ENCODE results near the gene NVL.

DNA sequence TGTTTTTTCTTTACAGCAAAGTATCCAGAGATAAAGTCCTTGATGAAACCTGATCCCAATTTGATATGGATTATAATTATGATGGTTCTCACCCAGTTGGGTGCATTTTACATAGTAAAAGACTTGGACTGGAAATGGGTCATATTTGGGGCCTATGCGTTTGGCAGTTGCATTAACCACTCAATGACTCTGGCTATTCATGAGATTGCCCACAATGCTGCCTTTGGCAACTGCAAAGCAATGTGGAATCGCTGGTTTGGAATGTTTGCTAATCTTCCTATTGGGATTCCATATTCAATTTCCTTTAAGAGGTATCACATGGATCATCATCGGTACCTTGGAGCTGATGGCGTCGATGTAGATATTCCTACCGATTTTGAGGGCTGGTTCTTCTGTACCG lies 140.4 kb downstream of the NVL start:
- TF ChIP-seq, protein P1, sequence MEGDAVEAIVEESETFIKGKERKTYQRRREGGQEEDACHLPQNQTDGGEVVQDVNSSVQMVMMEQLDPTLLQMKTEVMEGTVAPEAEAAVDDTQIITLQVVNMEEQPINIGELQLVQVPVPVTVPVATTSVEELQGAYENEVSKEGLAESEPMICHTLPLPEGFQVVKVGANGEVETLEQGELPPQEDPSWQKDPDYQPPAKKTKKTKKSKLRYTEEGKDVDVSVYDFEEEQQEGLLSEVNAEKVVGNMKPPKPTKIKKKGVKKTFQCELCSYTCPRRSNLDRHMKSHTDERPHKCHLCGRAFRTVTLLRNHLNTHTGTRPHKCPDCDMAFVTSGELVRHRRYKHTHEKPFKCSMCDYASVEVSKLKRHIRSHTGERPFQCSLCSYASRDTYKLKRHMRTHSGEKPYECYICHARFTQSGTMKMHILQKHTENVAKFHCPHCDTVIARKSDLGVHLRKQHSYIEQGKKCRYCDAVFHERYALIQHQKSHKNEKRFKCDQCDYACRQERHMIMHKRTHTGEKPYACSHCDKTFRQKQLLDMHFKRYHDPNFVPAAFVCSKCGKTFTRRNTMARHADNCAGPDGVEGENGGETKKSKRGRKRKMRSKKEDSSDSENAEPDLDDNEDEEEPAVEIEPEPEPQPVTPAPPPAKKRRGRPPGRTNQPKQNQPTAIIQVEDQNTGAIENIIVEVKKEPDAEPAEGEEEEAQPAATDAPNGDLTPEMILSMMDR (conservative IDR thresholded peaks at IDR 0.05 in 1 of 2, IDR thresholded peaks at IDR 0.05 in 1 of 2; ENCODE audit: extremely low read depth in 1 of 2, insufficient read depth in 1 of 2, low read depth in 1 of 2, low read length in 2 of 2): no peak
- TF ChIP-seq EZH2 (IDR thresholded peaks at IDR 0.05; ENCODE audit: borderline replicate concordance, low read length): no peak

All from mammary epithelial cell (primary cell).